K562 (cell line): ENCODE measurements around the gene FES. TPM values are rescaled to one million over a fixed set of nuclear protein-coding genes. Genes with fewer than 3 reads are reported as not detected.
A peak's percentile ranks its signal among the peaks of the same experiment; 100 is the strongest.

Experiments
- ATAC-seq: fragments of 200-7000 bp; cut with Tn5 transposase; 3 replicates; pipeline ENCODE4 v1.9.1; 2020; ENCODE audit warnings: moderate library complexity
- BruUV-seq: library from RNA; stranded (reverse); fragments of 400-500 nt; replicated peaks from 2 replicates; lab custom pipeline; 2021; lab: Mats Ljungman, UMichigan
- CTCF ChIA-PET: fragments of 300-600 bp; formaldehyde crosslinking; extraction: SDS; loops from one replicate; lab custom pipeline; 2021; ENCODE audit warnings: low intra/inter-chr PET ratio; lab: Yijun Ruan, JAX
- POLR2A ChIA-PET: fragments of 300-600, 350-650 bp; sonication (Branson Sonifier 250); formaldehyde crosslinking; extraction: SDS; loops from one replicate; lab custom pipeline; 2021; ENCODE audit warnings: antibody characterized with exemption, inconsistent platforms; lab: Yijun Ruan, JAX
- DNase-seq, 4 experiments: peaks; one replicate each; pipeline versions ENCODE4 v3.0.0 to v3.0.0-alpha.2; 2011 to 2018; ENCODE audit warnings: low spot score in 3 of 4, mixed read lengths in 3 of 4; ENCODE audit errors: extremely low read depth in 1 of 4
- FAIRE-seq: peaks from 2 replicates; lab custom pipeline; 2011; peaks lifted over from hg19 to GRCh38; lab: Jason Lieb, UNC
- H2AFZ ChIP-seq: 2 replicates; pipeline ENCODE4 v1.6.0; 2011; ENCODE audit warnings: low read depth, low read length, control low read depth, inconsistent platforms
- H3K27ac ChIP-seq: fragments of 200-600 bp; 3 replicates; pipeline ENCODE4 v1.8.0; 2011; ENCODE audit warnings: low read depth, mild to moderate bottlenecking, control low read depth, inconsistent platforms, low read length, moderate library complexity, mixed read lengths; ENCODE audit errors: extremely low read depth
- H3K27me3 ChIP-seq, 2 experiments: fragments of 300-600 bp in 1 of 2; 2 replicates in 1 of 2; 3 replicates in 1 of 2; pipeline versions ENCODE4 v1.6.0 to v1.8.0; 2011; ENCODE audit warnings: inconsistent platforms in 2 of 2, low read length in 2 of 2, mild to moderate bottlenecking in 1 of 2, mixed read lengths in 1 of 2, moderate library complexity in 1 of 2; ENCODE audit not compliant: control insufficient read depth in 2 of 2, insufficient read depth in 2 of 2
- H3K36me3 ChIP-seq: fragments of 300-600 bp; 3 replicates; pipeline ENCODE4 v1.8.0; 2011; ENCODE audit warnings: mild to moderate bottlenecking, low read length, inconsistent platforms; ENCODE audit not compliant: control insufficient read depth, insufficient read depth
- H3K4me1 ChIP-seq, 2 experiments: fragments of 200-600 bp in 1 of 2; replicated peaks in 1 of 2; 2 replicates in 1 of 2; 3 replicates in 1 of 2; pipeline versions ENCODE4 v1.5.1 to v1.8.0; 2011; ENCODE audit warnings: inconsistent platforms in 2 of 2, low read length in 2 of 2, mild to moderate bottlenecking in 1 of 2, mixed read lengths in 1 of 2, moderate library complexity in 1 of 2; ENCODE audit not compliant: control insufficient read depth in 2 of 2, insufficient read depth in 2 of 2
- H3K4me2 ChIP-seq: 2 replicates; pipeline ENCODE4 v1.6.1; 2011; ENCODE audit warnings: low read length, control low read depth, inconsistent platforms, mixed read lengths; ENCODE audit not compliant: insufficient read depth
- H3K4me3 ChIP-seq: fragments of 200-600 bp; sonication (generic), shearing (Covaris generic); 2 replicates; pipeline ENCODE4 v1.5.1; 2016; ENCODE audit warnings: control low read depth, inconsistent platforms
- H3K79me2 ChIP-seq: fragments of 200-600 bp; 3 replicates; pipeline ENCODE4 v1.8.0; 2011; ENCODE audit warnings: low read length, inconsistent platforms; ENCODE audit not compliant: control insufficient read depth, insufficient read depth
- H3K9ac ChIP-seq, 2 experiments: 2 replicates each; pipeline versions ENCODE4 v1.6.0 to v1.6.1; 2011; ENCODE audit warnings: low read depth in 2 of 2, low read length in 2 of 2, control low read depth in 1 of 2, inconsistent platforms in 1 of 2, mild to moderate bottlenecking in 1 of 2, mixed read lengths in 1 of 2; ENCODE audit not compliant: insufficient read depth in 1 of 2
- H3K9me1 ChIP-seq: one replicate; pipeline ENCODE4 v1.6.0; 2011; ENCODE audit warnings: inconsistent platforms, mild to moderate bottlenecking, low read length, moderate library complexity; ENCODE audit not compliant: control insufficient read depth, insufficient read depth
- H3K9me3 ChIP-seq: replicated peaks from 2 replicates; pipeline ENCODE4 v1.5.1; 2011; ENCODE audit warnings: low read depth, low read length, inconsistent platforms; ENCODE audit not compliant: control insufficient read depth, insufficient read depth
- H4K20me1 ChIP-seq: replicated peaks from 2 replicates; pipeline ENCODE4 v1.6.1; 2011; ENCODE audit warnings: low read length, inconsistent platforms, mixed read lengths; ENCODE audit not compliant: control insufficient read depth, insufficient read depth
- BCL6 ChIP-seq: fragments of 250-450 bp; sonication (Bioruptor Pico); IDR thresholded peaks from 2 replicates; pipeline ENCODE4 v1.4.0; 2020
- CBX3 ChIP-seq, 2 experiments: IDR thresholded peaks; 1 replicate in 1 of 2; 2 replicates in 1 of 2; pipeline ENCODE4 v1.6.1; 2012; ENCODE audit warnings: inconsistent platforms in 2 of 2, low read length in 2 of 2, borderline replicate concordance in 1 of 2, control low read depth in 1 of 2
- CBX5 ChIP-seq: IDR thresholded peaks from 2 replicates; pipeline ENCODE4 v1.6.1; 2014; ENCODE audit warnings: low read depth, borderline replicate concordance
- CHD7 ChIP-seq: fragments of 200-600 bp; sonication (generic); IDR thresholded peaks from one replicate; pipeline ENCODE4 v1.6.1; 2012; ENCODE audit warnings: mild to moderate bottlenecking, low read depth, low read length, inconsistent platforms
- GATAD2B ChIP-seq: fragments of 450-650 bp; IDR thresholded peaks from 2 replicates; pipeline ENCODE4 v1.6.1; 2017; ENCODE audit warnings: mild to moderate bottlenecking, borderline replicate concordance
- PRPF4 ChIP-seq: fragments of 200-400 bp; formaldehyde crosslinking; IDR thresholded peaks from one replicate; pipeline ENCODE4 v1.6.1; 2017; ENCODE audit warnings: low read length, low read depth, mild to moderate bottlenecking; ENCODE audit not compliant: insufficient read depth, poor library complexity, severe bottlenecking
- RBM22 ChIP-seq: fragments of 200-400 bp; formaldehyde crosslinking; IDR thresholded peaks from 2 replicates; pipeline ENCODE4 v1.6.1; 2018; ENCODE audit warnings: low read length, low read depth; ENCODE audit not compliant: poor library complexity, severe bottlenecking
- ZNF24 ChIP-seq: fragments of 450-650 bp; IDR thresholded peaks from 2 replicates; pipeline ENCODE4 v1.6.1; 2016
- ZNF551 ChIP-seq: fragments of 250-450 bp; sonication (Bioruptor Pico); IDR thresholded peaks from 2 replicates; pipeline ENCODE4 v1.5.0; 2021; ENCODE audit warnings: mild to moderate bottlenecking, moderate library complexity
- ZNF57 ChIP-seq: fragments of 450-650 bp; formaldehyde crosslinking; IDR thresholded peaks from 2 replicates; pipeline ENCODE4 v1.4.0; 2020; ENCODE audit warnings: mild to moderate bottlenecking, moderate library complexity
- WGBS: fragments of 100-300 bp; shearing (Covaris generic); methylation state at CpG from one replicate; pipeline ENCODE4 v1.1.6; 2016; ENCODE audit warnings: low coverage, mixed read lengths; ENCODE audit not compliant: insufficient coverage; ENCODE audit errors: missing lambda C conversion rate; 5-methylcytosine and 5-hydroxymethylcytosine counted together
- in situ Hi-C: fragments of 300-500 bp; cut with MboI; formaldehyde crosslinking; loops from 4 replicates; pipeline ENCODE4 v1.15.0; 2018; ENCODE audit warnings: inconsistent platforms, mixed read lengths
- intact Hi-C: fragments of 100-400 bp; cut with micrococcal nuclease; formaldehyde crosslinking; loops from 2 replicates; pipeline ENCODE4 v1.14.2; 2022
- polyA plus RNA-seq, 8 experiments: library from polyadenylated mRNA; depleted of rRNA in 4 of 8; stranded (reverse) in 5 of 8; unstranded in 3 of 8; fragments of >200 nt; fragmentation: Nextera tagmentation in 2 of 8; fragmentation: Illumina TruSeq in 1 of 8; extraction: Ambion mirVana in 2 of 8; extraction: Trizol in 1 of 8; gene quantifications; 2 replicates each; pipeline versions ENCODE4 v1.2.1 to v1.2.3, GENCODE V29; 2011 to 2014; ENCODE audit warnings: inconsistent platforms in 1 of 8, missing spikeins in 1 of 8
- total RNA-seq, 7 experiments: library from RNA; depleted of rRNA in 6 of 7; stranded (reverse); fragments of >200 nt in 6 of 7; fragmentation: Illumina TruSeq in 2 of 7; extraction: Trizol in 2 of 7; gene quantifications; 2 replicates each; pipeline versions ENCODE4 v1.2.1 to v1.2.3, GENCODE V29; 2011 to 2021; ENCODE audit warnings: low replicate concordance in 1 of 7

FES gene
- total and polyA plus RNA-seq, 9 of the 15 experiments (the other 6 are each of a cell fraction or from before 2014, with no cell fraction given) = 0.38 to 2.6 (median 0.82) TPM

- DNase-seq (peak; percentile 95 to 98 (median 96)), FAIRE-seq (peak; percentile 100), ATAC-seq (peak; percentile 90)
- BruUV-seq = no TSS peak
- no peaks in the 10 kb centered on the region for H3K9me1 ChIP-seq
- H3K4me2 ChIP-seq = peak overlapping the region; percentile 68; the same call in 1 of the 2 replicates
- ChIA-PET POLR2A (interaction anchor here (0.6 to 2.6 kb wide), 11 partner anchors 8 to 1487 kb away, joined by 3 to 6 read pairs (median 3); partner anchors contain the start of gene MAN2A2), CTCF (interaction anchor here (0.8 kb wide), 1 partner anchor 30 kb away, joined by 4 read pairs; no protein-coding TSS in a partner anchor)
- H3K4me3 ChIP-seq = no peak overlapping the region
- H3K36me3 ChIP-seq = no peaks in the 10 kb centered on the region
- intact Hi-C loops (loop anchor here (1.0 to 2.0 kb wide), 2 partner anchors 28 to 60 kb away; no protein-coding TSS in a partner anchor), in situ Hi-C loops (no loop called here)
- no peaks in the 10 kb centered on the region for H3K79me2 ChIP-seq
- H3K27ac ChIP-seq = peak overlapping the region; percentile 88
- 0% methylated on average over 8 of the region's 8 CpGs for WGBS
- no peaks in the 10 kb centered on the region for H4K20me1 ChIP-seq
- no peaks in the 10 kb centered on the region for H3K9me3 ChIP-seq
- H2AFZ ChIP-seq = peak overlapping the region; percentile 63
- H3K27me3 ChIP-seq = no peaks in the 10 kb centered on the region
- peak overlapping the region in 1 of 2 experiments; percentile 71; a peak in 3 of 4 replicates for H3K9ac ChIP-seq
- H3K4me1 ChIP-seq = peaks cover 60 to 70% of the 10 kb centered on the region in 2 experiments
- TF ChIP-seq GATAD2B (0 out of 2 replicates have a peak, but pooled peaks have one; percentile 54), ZNF551 (no peak), RBM22 (no peak), CBX3 (IDR thresholded peaks at IDR 0.05; ENCODE audit: borderline replicate concordance in 1 of 2, low read length in 2 of 2) (peak in 1 of 2 experiments; percentile 90; a peak in 2 of 3 replicates), ZNF24 (peak; percentile 73; the same call in 1 of the 2 replicates), PRPF4 (no peak), CHD7 (no peak), CBX5 (0 out of 2 replicates have a peak, but pooled peaks have one; percentile 13), BCL6 (no peak), ZNF57 (no peak)
Observed at GRCh38 chr15:90840954-90841353, 43.4 kb upstream of the FES start.
